BLaER1 treated with 17β-estradiol and CSF1 and Interleukin-3, amounts not matched to agents 10 nM and 100 nM (cell line): ENCODE measurements around the gene TSPO.

Source experiments
- H3K27ac ChIP-seq, 11 experiments: shearing (Covaris generic); formaldehyde crosslinking; 2 replicates each; pipeline ENCODE4 v1.8.1; 2022
- H3K27me3 ChIP-seq, 11 experiments: shearing (Covaris generic); formaldehyde crosslinking; 2 replicates each; pipeline ENCODE4 v1.8.1; 2022
- H3K36me3 ChIP-seq, 11 experiments: shearing (Covaris generic); formaldehyde crosslinking; 2 replicates each; pipeline ENCODE4 v1.8.1; 2022
- H3K4me1 ChIP-seq, 10 experiments: shearing (Covaris generic); formaldehyde crosslinking; 2 replicates each; pipeline ENCODE4 v1.8.1; 2022
- H3K4me2 ChIP-seq, 11 experiments: shearing (Covaris generic); formaldehyde crosslinking; 2 replicates each; pipeline ENCODE4 v1.8.1; 2022
- H3K4me3 ChIP-seq, 10 experiments: shearing (Covaris generic); formaldehyde crosslinking; 2 replicates each; pipeline ENCODE4 v1.8.1; 2022
- H3K9ac ChIP-seq, 11 experiments: shearing (Covaris generic); formaldehyde crosslinking; 2 replicates each; pipeline ENCODE4 v1.8.1; 2022
- H3K9me3 ChIP-seq, 11 experiments: shearing (Covaris generic); formaldehyde crosslinking; replicated peaks in 1 of 11; 2 replicates each; pipeline ENCODE4 v1.8.1; 2022
- H4K20me1 ChIP-seq, 11 experiments: shearing (Covaris generic); formaldehyde crosslinking; 2 replicates each; pipeline ENCODE4 v1.8.1; 2022
- Cebpa-rat ChIP-seq, 11 experiments: shearing (Covaris generic); IDR thresholded peaks; 2 replicates each; pipeline ENCODE4 v1.8.1; 2022

Gene TSPO

GRCh38 chr22:43208703-43209522 lies 57.6 kb downstream of the TSPO start:
- Histone ChIP-seq H3K27me3 (no peaks in the 10 kb centered on the region), H3K27ac (no peak overlapping the region), H3K4me3 (no peak overlapping the region), H3K9ac (no peak overlapping the region), H3K4me1 (peaks cover 9 to 38% (median 30%) of the 10 kb centered on the region in 10 experiments; a peak in 19 of 20 replicates), H3K9me3 (no peaks in the 10 kb centered on the region), H3K4me2 (no peak overlapping the region), H4K20me1 (0 out of 22 replicates have a peak, but pooled peaks cover 0 to 9% (median 0%) of the 10 kb centered on the region in 11 experiments), H3K36me3 (no peaks in the 10 kb centered on the region)
- TF ChIP-seq Cebpa-rat (IDR thresholded peaks at IDR 0.05) = no peak

GRCh38 chr22:43209523-43209890 lies 58.1 kb downstream of the TSPO start:
- Histone ChIP-seq H3K9ac (no peak overlapping the region), H4K20me1 (0 out of 22 replicates have a peak, but pooled peaks cover 0 to 9% (median 0%) of the 10 kb centered on the region in 11 experiments), H3K9me3 (no peaks in the 10 kb centered on the region), H3K4me3 (no peak overlapping the region), H3K36me3 (no peaks in the 10 kb centered on the region), H3K27ac (no peak overlapping the region), H3K27me3 (no peaks in the 10 kb centered on the region), H3K4me2 (no peak overlapping the region), H3K4me1 (peaks cover 9 to 41% (median 32%) of the 10 kb centered on the region in 10 experiments; a peak in 19 of 20 replicates)
- TF ChIP-seq Cebpa-rat (IDR thresholded peaks at IDR 0.05) = no peak

GRCh38 chr22:43209971-43210370 lies 58.6 kb downstream of the TSPO start:
- no peak overlapping the region for H3K4me2 ChIP-seq
- H3K4me1 ChIP-seq = peaks cover 9 to 41% (median 32%) of the 10 kb centered on the region in 10 experiments; a peak in 19 of 20 replicates
- no peak overlapping the region for H3K4me3 ChIP-seq
- H3K27me3 ChIP-seq = no peaks in the 10 kb centered on the region
- H3K36me3 ChIP-seq = no peaks in the 10 kb centered on the region
- TF ChIP-seq Cebpa-rat (IDR thresholded peaks at IDR 0.05) = no peak
- 0 out of 22 replicates have a peak, but pooled peaks cover 0 to 9% (median 0%) of the 10 kb centered on the region in 11 experiments for H4K20me1 ChIP-seq
- H3K27ac ChIP-seq = no peak overlapping the region
- H3K9ac ChIP-seq = no peak overlapping the region
- H3K9me3 ChIP-seq = no peaks in the 10 kb centered on the region

- no peak overlapping the region for H3K4me2 ChIP-seq
These were observed 59.5 kb downstream of the TSPO start for GRCh38 chr22:43210631-43211515.

GRCh38 chr22:43211941-43212433 lies 60.6 kb downstream of the TSPO start:
- Histone ChIP-seq H3K9ac (no peak overlapping the region), H3K4me1 (peaks cover 0 to 23% (median 19%) of the 10 kb centered on the region in 10 experiments; a peak in 18 of 20 replicates), H3K4me2 (no peak overlapping the region), H3K4me3 (no peak overlapping the region), H3K27me3 (no peaks in the 10 kb centered on the region), H3K9me3 (no peaks in the 10 kb centered on the region), H3K36me3 (no peaks in the 10 kb centered on the region), H3K27ac (no peak overlapping the region), H4K20me1 (peaks cover 0 to 9% (median 0%) of the 10 kb centered on the region in 11 experiments; a peak in 1 of 22 replicates)
- TF ChIP-seq Cebpa-rat (IDR thresholded peaks at IDR 0.05) = no peak

More at GRCh38 chr22:43210631-43211515, 59.5 kb downstream of the TSPO start:
- H3K9ac ChIP-seq = no peak overlapping the region
- TF ChIP-seq Cebpa-rat (IDR thresholded peaks at IDR 0.05) = no peak
- peaks cover 9 to 34% (median 29%) of the 10 kb centered on the region in 10 experiments; a peak in 19 of 20 replicates for H3K4me1 ChIP-seq
- no peaks in the 10 kb centered on the region for H3K27me3 ChIP-seq
- H4K20me1 ChIP-seq = peaks cover 0 to 9% (median 0%) of the 10 kb centered on the region in 11 experiments; a peak in 1 of 22 replicates
- no peaks in the 10 kb centered on the region for H3K9me3 ChIP-seq
- no peak overlapping the region for H3K27ac ChIP-seq
- no peak overlapping the region for H3K4me3 ChIP-seq
- H3K36me3 ChIP-seq = no peaks in the 10 kb centered on the region

- TF ChIP-seq Cebpa-rat (IDR thresholded peaks at IDR 0.05) = no peak
- Histone ChIP-seq H4K20me1 (peaks cover 0 to 9% (median 0%) of the 10 kb centered on the region in 11 experiments; a peak in 1 of 22 replicates), H3K36me3 (no peaks in the 10 kb centered on the region), H3K9ac (peak overlapping the region in 2 of 11 experiments; percentile 7 to 29; a peak in 1 of 22 replicates), H3K4me2 (peak overlapping the region in 9 of 11 experiments; percentile 18 to 80 (median 64); a peak in 15 of 22 replicates), H3K4me3 (no peak overlapping the region; a peak in 1 of 20 replicates), H3K9me3 (no peaks in the 10 kb centered on the region), H3K4me1 (peaks cover 0 to 18% (median 14%) of the 10 kb centered on the region in 10 experiments; a peak in 14 of 20 replicates), H3K27ac (no peak overlapping the region), H3K27me3 (no peaks in the 10 kb centered on the region)
These were observed 61.1 kb downstream of the TSPO start for GRCh38 chr22:43212434-43212952.
